Erythroblast (primary cell): ENCODE results near the gene LRRD1.

Experiments used
- GATA1 ChIP-seq: IDR thresholded peaks from 2 replicates; pipeline ENCODE4 v1.6.1; 2011; ENCODE audit warnings: low read depth, mild to moderate bottlenecking, control low read depth, low read length, moderate library complexity
- POLR2A ChIP-seq: IDR thresholded peaks from 2 replicates; pipeline ENCODE4 v1.6.1; 2011; ENCODE audit warnings: mild to moderate bottlenecking, low read length

- TF ChIP-seq POLR2A (no peak), GATA1 (no peak)
Measured at GRCh38 chr7:92131093-92131492, 47.8 kb downstream of the LRRD1 start.
